HepG2 (cell line): Measurements from ENCODE around the gene AZU1. TPM values are rescaled to one million over a fixed set of nuclear protein-coding genes. Genes with fewer than 3 reads are reported as not detected.

Experiments used
- ATAC-seq: fragments of 200-7000 bp; cut with Tn5 transposase; 3 replicates; pipeline ENCODE4 v1.9.1; 2020; ENCODE audit warnings: mild to moderate bottlenecking, moderate library complexity
- BruUV-seq: library from RNA; stranded (reverse); fragments of 400-500 nt; replicated peaks from 2 replicates; lab custom pipeline; 2021; lab: Mats Ljungman, UMichigan
- CTCF ChIA-PET: fragments of 300-600 bp; formaldehyde crosslinking; extraction: SDS; loops from one replicate; lab custom pipeline; 2021; ENCODE audit warnings: low total read pairs, inconsistent platforms, low intra/inter-chr PET ratio; lab: Yijun Ruan, JAX
- POLR2A ChIA-PET: fragments of 350-600 bp; sonication (Branson Sonifier 250); formaldehyde crosslinking; loops from one replicate; lab custom pipeline; 2020; ENCODE audit warnings: antibody characterized with exemption, inconsistent platforms; lab: Yijun Ruan, JAX
- DNase-seq: peaks from one replicate; pipeline ENCODE4 v3.0.0-alpha.2; 2015; ENCODE audit warnings: low spot score
- FAIRE-seq: peaks from 3 replicates; lab custom pipeline; 2011; peaks lifted over from hg19 to GRCh38; lab: Jason Lieb, UNC
- H2AFZ ChIP-seq: one replicate; pipeline ENCODE4 v1.6.1; 2011; ENCODE audit warnings: low read length, inconsistent platforms
- H3K27ac ChIP-seq: fragments of 300-600 bp; 3 replicates; pipeline ENCODE4 v1.8.0; 2011; ENCODE audit warnings: mixed run types, mild to moderate bottlenecking, mixed read lengths, low read length, inconsistent platforms; ENCODE audit not compliant: insufficient read depth; ENCODE audit errors: extremely low read length
- H3K27me3 ChIP-seq, 2 experiments: fragments of 200-600 bp in 1 of 2; 2 replicates in 1 of 2; 3 replicates in 1 of 2; pipeline versions ENCODE4 v1.6.0 to v1.8.0; 2011; ENCODE audit warnings: low read length in 2 of 2, mild to moderate bottlenecking in 2 of 2, moderate library complexity in 2 of 2, inconsistent platforms in 1 of 2; ENCODE audit not compliant: insufficient read depth in 2 of 2, control insufficient read depth in 1 of 2
- H3K36me3 ChIP-seq, 2 experiments: fragments of 200-600 bp in 1 of 2; replicated peaks in 1 of 2; 2 replicates in 1 of 2; 3 replicates in 1 of 2; pipeline versions ENCODE4 v1.5.1 to v1.8.0; 2011; ENCODE audit warnings: low read length in 2 of 2, inconsistent platforms in 1 of 2; ENCODE audit not compliant: insufficient read depth in 2 of 2, control insufficient read depth in 1 of 2
- H3K4me1 ChIP-seq: 2 replicates; pipeline ENCODE4 v1.5.1; 2012; ENCODE audit warnings: low read length, inconsistent platforms; ENCODE audit not compliant: insufficient read depth
- H3K4me2 ChIP-seq: 2 replicates; pipeline ENCODE4 v1.6.0; 2011; ENCODE audit warnings: low read depth, low read length, inconsistent platforms
- H3K4me3 ChIP-seq, 3 experiments: fragments of 200-600 bp in 1 of 3; sonication (generic), shearing (Covaris generic) in 1 of 3; replicated peaks in 1 of 3; 2 replicates each; pipeline ENCODE4 v1.5.1; 2011 to 2016; ENCODE audit warnings: low read length in 3 of 3, inconsistent platforms in 2 of 3, low read depth in 2 of 3, mild to moderate bottlenecking in 2 of 3, control low read depth in 1 of 3, mixed read lengths in 1 of 3; ENCODE audit not compliant: insufficient read depth in 1 of 3
- H3K79me2 ChIP-seq: one replicate; pipeline ENCODE4 v1.6.1; 2011; ENCODE audit warnings: low read length, inconsistent platforms; ENCODE audit not compliant: insufficient read depth
- H3K9ac ChIP-seq: 2 replicates; pipeline ENCODE4 v1.6.0; 2011; ENCODE audit warnings: mild to moderate bottlenecking, low read depth, low read length, inconsistent platforms; ENCODE audit not compliant: insufficient read depth
- H3K9me3 ChIP-seq: 2 replicates; pipeline ENCODE4 v1.5.1; 2012; ENCODE audit warnings: mild to moderate bottlenecking, low read length
- H4K20me1 ChIP-seq: 2 replicates; pipeline ENCODE4 v1.6.0; 2011; ENCODE audit warnings: inconsistent platforms, mild to moderate bottlenecking, low read length, moderate library complexity; ENCODE audit not compliant: insufficient read depth
- SRF ChIP-seq: IDR thresholded peaks from 2 replicates; pipeline ENCODE4 v1.6.1; 2011; ENCODE audit warnings: mild to moderate bottlenecking, low read depth, low read length, moderate library complexity
- ZFP91 ChIP-seq: sonication (generic); formaldehyde crosslinking; IDR thresholded peaks from 2 replicates; pipeline ENCODE4 v1.9.0; 2022; ENCODE audit warnings: missing genetic modification reagents, mild to moderate bottlenecking, borderline replicate concordance
- ZMYM3 ChIP-seq: sonication (generic); formaldehyde crosslinking; IDR thresholded peaks from 2 replicates; pipeline ENCODE4 v1.5.1; 2020; ENCODE audit warnings: mild to moderate bottlenecking, missing genetic modification reagents
- ZNF318 ChIP-seq: sonication (generic); formaldehyde crosslinking; IDR thresholded peaks from 2 replicates; pipeline ENCODE4 v1.4.0; 2020; ENCODE audit warnings: mild to moderate bottlenecking, missing genetic modification reagents
- WGBS: methylation state at CpG from one replicate; pipeline ENCODE4 v1.1.6; 2017; ENCODE audit warnings: low lambda C conversion rate; 5-methylcytosine and 5-hydroxymethylcytosine counted together
- in situ Hi-C: cut with HindIII; loops from 2 replicates; pipeline ENCODE4 v1.10.0; 2017; ENCODE audit warnings: low pct_unique_long_range_greater_than_20kb; ENCODE audit not compliant: extremely low pct_ligation_motif_present
- intact Hi-C: fragments of 100-400 bp; cut with micrococcal nuclease; formaldehyde crosslinking; loops from one replicate; pipeline ENCODE4 v1.10.0; 2022; ENCODE audit not compliant: unreplicated experiment
- polyA plus RNA-seq, 8 experiments: library from polyadenylated mRNA; depleted of rRNA in 3 of 8; stranded (reverse) in 7 of 8; unstranded in 1 of 8; fragments of >200 nt; fragmentation: Illumina TruSeq in 4 of 8; extraction: Trizol in 4 of 8; gene quantifications; 2 replicates each; pipeline versions ENCODE4 v1.2.1 to v1.2.3, GENCODE V29; 2011 to 2016; ENCODE audit warnings: low read depth in 4 of 8, missing spikeins in 1 of 8, mixed read lengths in 1 of 8; ENCODE audit not compliant: insufficient read depth in 1 of 8
- total RNA-seq, 5 experiments: library from RNA; depleted of rRNA; stranded (reverse); fragments of >200 nt; fragmentation: Illumina TruSeq; extraction: Trizol; gene quantifications; 2 replicates each; pipeline ENCODE4 v1.2.3, GENCODE V29; 2016; ENCODE audit warnings: low read depth in 1 of 5

The AZU1 gene
- total and polyA plus RNA-seq, 2 of the 13 experiments (the other 11 are each of a cell fraction or from before 2014, with no cell fraction given): not detected

- Histone ChIP-seq H3K27ac (no peak overlapping the region), H3K9me3 (no peaks in the 10 kb centered on the region), H2AFZ (no peak overlapping the region), H3K27me3 (peaks cover under 1 to 10% of the 10 kb centered on the region in 2 experiments; a peak in 3 of 5 replicates), H3K9ac (no peak overlapping the region), H3K4me3 (no peak overlapping the region), H3K79me2 (no peaks in the 10 kb centered on the region), H3K4me2 (no peak overlapping the region), H3K36me3 (no peaks in the 10 kb centered on the region), H3K4me1 (peaks cover 25% of the 10 kb centered on the region), H4K20me1 (no peaks in the 10 kb centered on the region)
- in situ Hi-C loops: loop anchor here (10.0 kb wide), 1 partner anchor 91 kb away; no protein-coding TSS in a partner anchor
- no peak for DNase-seq
- no peak for ATAC-seq
- BruUV-seq: no TSS peak
- WGBS: 15% methylated on average over 6 of the region's 40 CpGs
- no peak for FAIRE-seq
- peak; percentile 20; the same call in 1 of the 2 replicates for TF ChIP-seq ZFP91
- TF ChIP-seq SRF: no peak
- TF ChIP-seq ZMYM3 (CRISPR knock-in tag): peak; percentile 44; the same call in 1 of the 2 replicates
- no peak for TF ChIP-seq ZNF318 (CRISPR knock-in tag)
- intact Hi-C loops: loop anchor here (5.0 kb wide), 1 partner anchor 83 kb away; no protein-coding TSS in a partner anchor
- ChIA-PET CTCF (interaction anchor here (1.7 kb wide), 1 partner anchor 85 kb away, joined by 5 read pairs; no protein-coding TSS in a partner anchor), POLR2A (no interaction called here)
Observed at GRCh38 chr19:855566-856120, 28.0 kb downstream of the AZU1 start.
